ENCODE measurements around the gene MCC. TPM values are rescaled to one million over a fixed set of nuclear protein-coding genes. Genes with fewer than 3 reads are reported as not detected.

The MCC gene
- total RNA-seq = 10.4 and 19.0 TPM in 2 replicates

DNA sequence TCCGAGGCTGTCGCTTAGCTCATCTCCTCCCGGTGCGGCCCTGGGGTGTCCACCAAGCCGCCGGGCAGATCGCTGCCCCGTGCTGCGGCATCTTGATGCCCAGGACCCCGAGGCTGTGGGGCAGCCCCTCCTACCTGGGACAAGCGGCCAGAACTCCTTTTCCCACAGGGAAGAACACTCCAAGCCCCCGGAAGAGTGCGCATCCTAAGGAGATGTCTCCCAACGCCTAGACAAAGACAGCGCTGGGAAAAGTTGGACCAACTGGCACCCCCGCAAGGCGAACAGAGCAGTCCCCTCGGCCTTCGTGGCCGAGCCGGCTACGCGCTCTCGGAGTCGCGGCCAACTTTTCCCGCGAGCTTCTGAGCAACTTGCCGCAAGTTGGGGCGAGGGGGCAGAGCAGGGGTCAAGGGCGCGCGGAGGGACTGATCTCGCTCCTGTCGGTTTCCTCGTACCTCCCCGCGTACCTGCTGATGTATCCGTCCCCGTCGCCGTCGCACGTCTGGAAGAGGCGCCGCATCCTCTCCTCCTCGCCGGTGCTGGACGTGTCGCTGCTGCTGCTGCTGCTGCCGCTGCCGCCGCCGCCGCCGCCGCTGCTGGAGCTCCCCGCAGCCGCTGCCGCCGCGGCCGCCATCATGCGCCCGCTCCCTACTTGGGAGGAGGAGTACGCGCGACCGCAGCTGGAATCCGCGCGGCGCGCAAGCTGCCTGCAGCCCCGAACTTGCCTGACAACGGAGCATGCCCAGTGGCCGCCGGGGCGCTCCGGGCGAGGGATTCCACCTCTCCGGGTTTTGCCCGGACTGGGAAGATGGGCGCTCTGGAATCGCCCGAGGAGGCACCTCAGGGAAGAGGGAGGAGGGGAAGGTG, at the start of gene MCC:
MCC (minus strand) TSS at position 673 of the 864 bp plus-strand sequence.

DNA sequence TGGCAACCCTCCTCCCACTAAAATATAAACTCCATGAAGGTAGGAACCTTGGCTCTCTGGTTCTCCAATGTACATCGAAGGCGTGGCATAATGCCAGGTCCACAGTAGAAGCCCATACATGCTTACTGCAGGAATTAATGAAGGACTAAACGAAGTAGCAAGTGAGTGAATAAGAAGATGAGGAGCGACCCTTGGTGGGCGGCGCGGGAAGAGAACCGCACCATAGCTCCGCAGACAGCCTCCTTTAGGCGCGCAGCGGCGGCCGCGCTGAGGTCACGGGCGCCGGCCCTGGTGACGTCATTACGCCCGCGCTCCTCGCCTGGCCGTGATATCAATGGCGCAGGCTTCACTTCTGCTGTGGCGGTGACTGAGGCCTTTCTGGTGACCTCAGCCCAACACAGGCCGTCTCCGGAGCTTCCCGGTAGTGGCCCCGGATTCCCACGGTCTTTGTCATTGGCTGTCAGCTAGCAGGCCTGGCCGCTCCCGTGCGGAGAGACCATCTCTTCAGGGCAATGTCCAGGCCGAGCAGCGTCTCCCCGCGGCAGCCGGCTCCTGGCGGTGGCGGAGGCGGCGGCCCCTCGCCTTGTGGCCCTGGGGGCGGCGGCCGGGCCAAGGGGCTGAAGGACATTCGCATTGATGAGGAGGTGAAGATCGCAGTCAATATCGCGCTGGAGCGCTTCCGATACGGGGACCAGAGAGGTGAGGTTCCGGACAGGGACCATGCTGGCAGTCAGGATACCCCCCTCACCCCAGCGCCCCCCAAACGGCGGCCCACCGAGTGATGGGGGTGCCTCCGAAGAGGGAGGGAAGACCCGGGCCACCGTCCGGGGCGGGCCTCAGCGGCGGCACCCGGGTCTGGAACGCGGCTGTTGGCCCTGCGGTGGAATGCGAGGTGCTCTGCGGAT, 25.4 kb upstream of the MCC start, which contains the start of gene YTHDC2:
YTHDC2 (plus strand) TSS at position 311 of the 905 bp plus-strand sequence; CDS start at position 513, 202 bp downstream.

DNA sequence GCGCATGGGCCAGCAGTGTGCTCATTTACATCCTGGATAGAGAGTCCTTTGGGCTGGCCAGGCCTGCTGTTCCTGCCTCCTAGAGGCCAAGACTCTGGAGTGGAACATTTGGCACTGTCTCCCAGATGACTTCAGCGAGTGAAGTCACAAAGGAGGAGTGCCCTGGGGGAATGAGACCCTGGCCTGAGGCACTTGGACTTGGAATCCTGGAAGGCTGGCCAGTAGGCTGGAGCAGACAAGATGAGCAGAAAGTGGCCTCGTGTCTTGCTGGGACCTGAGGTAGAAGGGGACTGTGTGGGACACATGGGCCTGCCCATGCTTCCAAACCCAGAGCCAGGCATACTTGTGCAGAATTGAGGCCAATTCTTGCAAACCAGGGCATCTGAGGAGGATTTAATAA, 53.4 kb downstream of the MCC start, which contains the start of gene TSSK1B:
TSSK1B (minus strand) TSS at position 101 of the 400 bp plus-strand sequence. CDS start 150 bp downstream, outside the sequence.

DNA sequence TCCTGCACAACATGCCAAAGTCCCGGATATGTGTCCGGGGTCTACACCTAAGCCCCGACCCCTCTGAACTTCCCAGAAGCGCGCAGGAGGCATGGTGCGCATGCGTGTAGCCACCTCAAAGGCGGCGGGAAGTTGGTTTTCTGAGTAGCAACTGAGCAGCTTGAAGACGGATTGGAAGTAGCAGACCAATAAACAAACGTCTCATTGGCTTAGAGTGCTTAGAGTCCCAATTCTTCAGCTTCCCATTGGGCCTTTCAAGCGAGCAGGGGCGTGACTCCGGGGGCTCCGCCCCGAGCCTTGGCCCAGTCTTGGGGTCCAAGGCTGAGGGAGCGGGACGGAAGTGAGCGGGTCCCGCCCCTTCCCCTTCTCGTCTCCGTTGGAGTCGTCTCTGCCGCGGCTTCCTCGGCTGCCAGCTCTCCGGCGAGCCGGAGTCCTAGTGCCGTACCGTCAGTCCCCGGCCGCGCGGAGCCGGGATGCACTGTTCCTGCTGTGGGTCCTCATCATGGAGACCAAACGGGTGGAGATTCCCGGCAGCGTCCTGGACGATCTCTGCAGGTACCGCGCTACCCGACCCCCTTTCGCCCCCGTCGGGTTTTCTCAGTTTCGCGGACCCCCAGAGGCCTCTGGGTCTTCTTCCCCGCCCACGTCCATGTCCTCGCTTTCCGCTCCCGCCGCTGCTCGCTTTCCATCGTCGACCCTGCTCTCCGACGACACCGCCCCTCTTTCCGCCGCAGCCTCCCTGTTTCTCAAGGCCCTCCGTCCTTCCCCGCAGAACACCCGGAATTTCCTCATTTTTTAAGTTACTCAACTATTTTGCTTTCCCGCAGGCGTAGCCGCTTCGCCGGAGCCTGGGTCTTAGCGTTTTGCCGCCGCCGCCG, 511.6 kb downstream of the MCC start, which contains the start of gene DCP2:
DCP2 (plus strand) TSS at position 367 of the 878 bp plus-strand sequence; CDS start at position 503, 136 bp downstream.

Other genes starting within 250 kb of the MCC start
- gene TSSK1B, start 53.5 kb downstream of the MCC start, total RNA-seq = 0.11 and 0.12 TPM in 2 replicates
- gene YTHDC2, start 25.2 kb upstream of the MCC start, total RNA-seq = 26.2 and 30.4 TPM in 2 replicates